ENCODE results near the gene SNAP25. TPM values are rescaled to one million over a fixed set of nuclear protein-coding genes. Genes with fewer than 3 reads are reported as not detected.

Gene SNAP25
- total and polyA plus RNA-seq, 10 of the 15 experiments (the other 5 are each of a cell fraction or from before 2014, with no cell fraction given) = not detected

DNA sequence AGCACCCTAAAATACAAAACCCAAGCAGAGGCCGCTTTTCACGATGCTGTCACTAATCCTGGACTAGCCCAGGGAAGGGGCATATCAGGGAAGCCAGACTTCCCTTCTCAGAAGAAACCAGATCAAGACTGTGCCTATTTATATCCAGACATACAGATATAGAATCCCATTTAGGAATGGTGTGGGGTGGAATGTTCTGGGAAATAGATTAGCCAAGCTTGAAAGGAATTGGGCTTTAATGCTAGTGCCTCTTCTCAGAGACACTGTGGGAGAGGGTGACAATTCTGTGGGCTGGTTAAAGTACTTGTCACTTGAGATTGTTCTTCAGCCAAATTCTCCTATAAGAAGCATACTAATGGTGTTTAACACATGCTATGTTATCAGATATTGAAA is 45.5 kb downstream of the SNAP25 start:
- no peak overlapping the region for H3K4me2 ChIP-seq (ENCODE audit: control insufficient read depth, insufficient read depth)
- WGBS (ENCODE audit: insufficient coverage, insufficient replicate concordance, low lambda C conversion rate, missing lambda C conversion rate) = 39% methylated on average over 2 of the region's 2 CpGs
- no peaks in the 10 kb centered on the region for H4K20me1 ChIP-seq (ENCODE audit: control insufficient read depth, insufficient read depth)
- in situ Hi-C loops (cut with MboI) = no loop called here
- H3K4me3 ChIP-seq = no peak overlapping the region
- intact Hi-C loops (cut with micrococcal nuclease; ENCODE audit: unreplicated experiment) = no loop called here
- CTCF ChIA-PET = no interaction called here
- no peaks in the 10 kb centered on the region for H3K4me1 ChIP-seq (ENCODE audit: control insufficient read depth, insufficient read depth, low read length)
- RAD21 ChIA-PET (ENCODE audit: unreplicated experiment) = no interaction called here
- no peak overlapping the region for H3K27ac ChIP-seq (ENCODE audit: control insufficient read depth, insufficient read depth)
- no peaks in the 10 kb centered on the region for H3K36me3 ChIP-seq (ENCODE audit: control insufficient read depth in 2 of 2, insufficient read depth in 2 of 2, low read length in 1 of 2)
- H3K79me2 ChIP-seq (ENCODE audit: control insufficient read depth, insufficient read depth, low read length) = no peaks in the 10 kb centered on the region
- FAIRE-seq (no peak), ATAC-seq (no peak), DNase-seq (ENCODE audit: low read depth, low spot score) (no peak)
- no peak overlapping the region for H2AFZ ChIP-seq (ENCODE audit: control insufficient read depth, low read depth, low read length)
- no peak overlapping the region for H3K9ac ChIP-seq (ENCODE audit: control insufficient read depth, insufficient read depth, low read length)
- SMC1A ChIA-PET (ENCODE audit: uncharacterized antibody, unreplicated experiment) = no interaction called here
- BruUV-seq (replicated peaks) = no TSS peak
- H3K9me3 ChIP-seq (replicated peaks; ENCODE audit: control insufficient read depth, insufficient read depth, low read length) = no peaks in the 10 kb centered on the region
- POLR2A ChIA-PET = no interaction called here
- H3K27me3 ChIP-seq (replicated peaks in 1 of 2; ENCODE audit: control insufficient read depth in 2 of 2, insufficient read depth in 2 of 2, low read length in 1 of 2) = no peaks in the 10 kb centered on the region; a peak in 1 of 4 replicates
- TF ChIP-seq SMAD1 (IDR thresholded peaks at IDR 0.05; ENCODE audit: low read depth, partially characterized antibody) (no peak), POLR2AphosphoS2 (IDR thresholded peaks at IDR 0.05; ENCODE audit: low read depth, low read length) (no peak), EZH2 (IDR thresholded peaks at IDR 0.05; ENCODE audit: borderline replicate concordance, control insufficient read depth, low read depth, low read length) (no peak), HDAC2 (IDR thresholded peaks at IDR 0.05) (no peak), ZZZ3 (IDR thresholded peaks at IDR 0.05; ENCODE audit: control insufficient read depth, insufficient read length, low read depth) (no peak), BRCA1 (IDR thresholded peaks at IDR 0.05; ENCODE audit: low read depth, low read length) (no peak), DPF2 (IDR thresholded peaks at IDR 0.05) (no peak), POLR2AphosphoS5 (IDR thresholded peaks at IDR 0.05; ENCODE audit: low read length) (no peak), SIN3A (IDR thresholded peaks at IDR 0.05; ENCODE audit: low read depth, low read length) (no peak), BCL11A (IDR thresholded peaks at IDR 0.05; ENCODE audit: low read depth, low read length) (no peak), ESRRA (IDR thresholded peaks at IDR 0.05; ENCODE audit: low read length) (no peak), YBX1 (IDR thresholded peaks at IDR 0.05) (no peak), SREBF2 (IDR thresholded peaks at IDR 0.05; ENCODE audit: low read length) (no peak), RB1 (IDR thresholded peaks at IDR 0.05; ENCODE audit: borderline replicate concordance) (no peak)
- TF ChIP-seq, protein P1, sequence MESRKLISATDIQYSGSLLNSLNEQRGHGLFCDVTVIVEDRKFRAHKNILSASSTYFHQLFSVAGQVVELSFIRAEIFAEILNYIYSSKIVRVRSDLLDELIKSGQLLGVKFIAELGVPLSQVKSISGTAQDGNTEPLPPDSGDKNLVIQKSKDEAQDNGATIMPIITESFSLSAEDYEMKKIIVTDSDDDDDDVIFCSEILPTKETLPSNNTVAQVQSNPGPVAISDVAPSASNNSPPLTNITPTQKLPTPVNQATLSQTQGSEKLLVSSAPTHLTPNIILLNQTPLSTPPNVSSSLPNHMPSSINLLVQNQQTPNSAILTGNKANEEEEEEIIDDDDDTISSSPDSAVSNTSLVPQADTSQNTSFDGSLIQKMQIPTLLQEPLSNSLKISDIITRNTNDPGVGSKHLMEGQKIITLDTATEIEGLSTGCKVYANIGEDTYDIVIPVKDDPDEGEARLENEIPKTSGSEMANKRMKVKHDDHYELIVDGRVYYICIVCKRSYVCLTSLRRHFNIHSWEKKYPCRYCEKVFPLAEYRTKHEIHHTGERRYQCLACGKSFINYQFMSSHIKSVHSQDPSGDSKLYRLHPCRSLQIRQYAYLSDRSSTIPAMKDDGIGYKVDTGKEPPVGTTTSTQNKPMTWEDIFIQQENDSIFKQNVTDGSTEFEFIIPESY (IDR thresholded peaks at IDR 0.05) = no peak
- TF ChIP-seq, protein P2, sequence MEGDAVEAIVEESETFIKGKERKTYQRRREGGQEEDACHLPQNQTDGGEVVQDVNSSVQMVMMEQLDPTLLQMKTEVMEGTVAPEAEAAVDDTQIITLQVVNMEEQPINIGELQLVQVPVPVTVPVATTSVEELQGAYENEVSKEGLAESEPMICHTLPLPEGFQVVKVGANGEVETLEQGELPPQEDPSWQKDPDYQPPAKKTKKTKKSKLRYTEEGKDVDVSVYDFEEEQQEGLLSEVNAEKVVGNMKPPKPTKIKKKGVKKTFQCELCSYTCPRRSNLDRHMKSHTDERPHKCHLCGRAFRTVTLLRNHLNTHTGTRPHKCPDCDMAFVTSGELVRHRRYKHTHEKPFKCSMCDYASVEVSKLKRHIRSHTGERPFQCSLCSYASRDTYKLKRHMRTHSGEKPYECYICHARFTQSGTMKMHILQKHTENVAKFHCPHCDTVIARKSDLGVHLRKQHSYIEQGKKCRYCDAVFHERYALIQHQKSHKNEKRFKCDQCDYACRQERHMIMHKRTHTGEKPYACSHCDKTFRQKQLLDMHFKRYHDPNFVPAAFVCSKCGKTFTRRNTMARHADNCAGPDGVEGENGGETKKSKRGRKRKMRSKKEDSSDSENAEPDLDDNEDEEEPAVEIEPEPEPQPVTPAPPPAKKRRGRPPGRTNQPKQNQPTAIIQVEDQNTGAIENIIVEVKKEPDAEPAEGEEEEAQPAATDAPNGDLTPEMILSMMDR (IDR thresholded peaks at IDR 0.05 in 2 of 3, conservative IDR thresholded peaks at IDR 0.05 in 1 of 3; ENCODE audit: control insufficient read depth in 2 of 3, extremely low read depth in 1 of 3, insufficient read depth in 1 of 3, low read depth in 3 of 3, low read length in 3 of 3) = no peak
- TF ChIP-seq, protein P3, sequence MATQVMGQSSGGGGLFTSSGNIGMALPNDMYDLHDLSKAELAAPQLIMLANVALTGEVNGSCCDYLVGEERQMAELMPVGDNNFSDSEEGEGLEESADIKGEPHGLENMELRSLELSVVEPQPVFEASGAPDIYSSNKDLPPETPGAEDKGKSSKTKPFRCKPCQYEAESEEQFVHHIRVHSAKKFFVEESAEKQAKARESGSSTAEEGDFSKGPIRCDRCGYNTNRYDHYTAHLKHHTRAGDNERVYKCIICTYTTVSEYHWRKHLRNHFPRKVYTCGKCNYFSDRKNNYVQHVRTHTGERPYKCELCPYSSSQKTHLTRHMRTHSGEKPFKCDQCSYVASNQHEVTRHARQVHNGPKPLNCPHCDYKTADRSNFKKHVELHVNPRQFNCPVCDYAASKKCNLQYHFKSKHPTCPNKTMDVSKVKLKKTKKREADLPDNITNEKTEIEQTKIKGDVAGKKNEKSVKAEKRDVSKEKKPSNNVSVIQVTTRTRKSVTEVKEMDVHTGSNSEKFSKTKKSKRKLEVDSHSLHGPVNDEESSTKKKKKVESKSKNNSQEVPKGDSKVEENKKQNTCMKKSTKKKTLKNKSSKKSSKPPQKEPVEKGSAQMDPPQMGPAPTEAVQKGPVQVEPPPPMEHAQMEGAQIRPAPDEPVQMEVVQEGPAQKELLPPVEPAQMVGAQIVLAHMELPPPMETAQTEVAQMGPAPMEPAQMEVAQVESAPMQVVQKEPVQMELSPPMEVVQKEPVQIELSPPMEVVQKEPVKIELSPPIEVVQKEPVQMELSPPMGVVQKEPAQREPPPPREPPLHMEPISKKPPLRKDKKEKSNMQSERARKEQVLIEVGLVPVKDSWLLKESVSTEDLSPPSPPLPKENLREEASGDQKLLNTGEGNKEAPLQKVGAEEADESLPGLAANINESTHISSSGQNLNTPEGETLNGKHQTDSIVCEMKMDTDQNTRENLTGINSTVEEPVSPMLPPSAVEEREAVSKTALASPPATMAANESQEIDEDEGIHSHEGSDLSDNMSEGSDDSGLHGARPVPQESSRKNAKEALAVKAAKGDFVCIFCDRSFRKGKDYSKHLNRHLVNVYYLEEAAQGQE (IDR thresholded peaks at IDR 0.05; ENCODE audit: low read depth, low read length) = no peak
- TF ChIP-seq, protein P4, sequence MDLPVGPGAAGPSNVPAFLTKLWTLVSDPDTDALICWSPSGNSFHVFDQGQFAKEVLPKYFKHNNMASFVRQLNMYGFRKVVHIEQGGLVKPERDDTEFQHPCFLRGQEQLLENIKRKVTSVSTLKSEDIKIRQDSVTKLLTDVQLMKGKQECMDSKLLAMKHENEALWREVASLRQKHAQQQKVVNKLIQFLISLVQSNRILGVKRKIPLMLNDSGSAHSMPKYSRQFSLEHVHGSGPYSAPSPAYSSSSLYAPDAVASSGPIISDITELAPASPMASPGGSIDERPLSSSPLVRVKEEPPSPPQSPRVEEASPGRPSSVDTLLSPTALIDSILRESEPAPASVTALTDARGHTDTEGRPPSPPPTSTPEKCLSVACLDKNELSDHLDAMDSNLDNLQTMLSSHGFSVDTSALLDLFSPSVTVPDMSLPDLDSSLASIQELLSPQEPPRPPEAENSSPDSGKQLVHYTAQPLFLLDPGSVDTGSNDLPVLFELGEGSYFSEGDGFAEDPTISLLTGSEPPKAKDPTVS (IDR thresholded peaks at IDR 0.05; ENCODE audit: low read depth, low read length) = no peak
